Loucy (cell line): ENCODE results near the gene TGFBR3L.

Experiments
- EZH2phosphoT487 ChIP-seq: fragments of 200-600 bp; IDR thresholded peaks from 2 replicates; pipeline ENCODE4 v1.6.1; 2018; ENCODE audit warnings: antibody characterized with exemption, mild to moderate bottlenecking, moderate library complexity, borderline replicate concordance
- TF ChIP-seq, protein P1 (sequence below): fragments of 200-600 bp; sonication (generic); conservative IDR thresholded peaks from 2 replicates; pipeline ENCODE4 v1.5.1; 2014; ENCODE audit warnings: mild to moderate bottlenecking, antibody characterized with exemption, low read length

DNA sequence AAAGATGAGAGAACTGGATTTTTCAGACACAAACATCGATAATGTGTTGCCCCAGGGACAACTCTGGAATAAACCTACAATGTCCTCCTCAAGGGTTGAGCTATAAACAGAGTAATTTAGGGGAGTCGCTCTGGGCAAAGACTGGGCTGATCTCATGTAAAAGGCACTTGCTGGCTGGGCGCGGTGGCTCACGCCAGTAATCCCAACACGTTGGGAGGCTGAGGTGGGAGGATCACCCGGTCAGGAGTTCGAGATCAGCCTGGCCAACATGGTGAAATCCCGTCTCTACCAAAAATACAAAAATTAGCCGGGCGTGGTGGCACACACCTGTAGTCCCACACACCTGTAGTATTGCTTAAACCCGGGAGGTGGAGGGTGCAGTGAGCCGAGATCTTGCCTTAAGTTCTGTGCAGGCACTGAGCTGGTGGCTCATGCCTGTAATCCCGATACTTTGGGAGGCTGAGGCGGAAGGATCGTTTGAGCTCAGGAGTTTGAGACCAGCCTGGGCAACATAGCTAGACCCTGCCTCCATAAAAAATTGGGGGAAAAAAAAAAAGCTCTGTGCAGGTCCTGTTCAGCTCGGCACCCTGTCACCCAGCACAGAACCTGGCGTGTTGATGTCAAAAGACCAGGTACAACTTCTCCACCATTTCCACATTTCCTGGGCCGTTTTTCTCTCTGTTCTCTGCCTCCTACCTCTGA, 27.4 kb downstream of the TGFBR3L start:
- TF ChIP-seq, protein P1, sequence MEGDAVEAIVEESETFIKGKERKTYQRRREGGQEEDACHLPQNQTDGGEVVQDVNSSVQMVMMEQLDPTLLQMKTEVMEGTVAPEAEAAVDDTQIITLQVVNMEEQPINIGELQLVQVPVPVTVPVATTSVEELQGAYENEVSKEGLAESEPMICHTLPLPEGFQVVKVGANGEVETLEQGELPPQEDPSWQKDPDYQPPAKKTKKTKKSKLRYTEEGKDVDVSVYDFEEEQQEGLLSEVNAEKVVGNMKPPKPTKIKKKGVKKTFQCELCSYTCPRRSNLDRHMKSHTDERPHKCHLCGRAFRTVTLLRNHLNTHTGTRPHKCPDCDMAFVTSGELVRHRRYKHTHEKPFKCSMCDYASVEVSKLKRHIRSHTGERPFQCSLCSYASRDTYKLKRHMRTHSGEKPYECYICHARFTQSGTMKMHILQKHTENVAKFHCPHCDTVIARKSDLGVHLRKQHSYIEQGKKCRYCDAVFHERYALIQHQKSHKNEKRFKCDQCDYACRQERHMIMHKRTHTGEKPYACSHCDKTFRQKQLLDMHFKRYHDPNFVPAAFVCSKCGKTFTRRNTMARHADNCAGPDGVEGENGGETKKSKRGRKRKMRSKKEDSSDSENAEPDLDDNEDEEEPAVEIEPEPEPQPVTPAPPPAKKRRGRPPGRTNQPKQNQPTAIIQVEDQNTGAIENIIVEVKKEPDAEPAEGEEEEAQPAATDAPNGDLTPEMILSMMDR = no peak
- no peak for TF ChIP-seq EZH2phosphoT487
